GM21825 (cell line): ENCODE data around the gene DOP1B.
"Not testable (repeated sequence)": the region's sequence is repeated elsewhere in the genome, so short reads cannot be mapped to it uniquely, and the experiment has no call there.

ENCODE experiments used
- ATAC-seq: cut with Tn5 transposase; IDR thresholded peaks from one replicate; pipeline ENCODE4 v1.9.1; 2021; ENCODE audit warnings: mild to moderate bottlenecking, moderate library complexity; ENCODE audit not compliant: unreplicated experiment

DOP1B gene

GRCh38 chr21:36170823-36171222 is 14.2 kb downstream of the DOP1B start:
- no peak for ATAC-seq

GRCh38 chr21:36171336-36171735 is 14.7 kb downstream of the DOP1B start:
- no peak for ATAC-seq

- no peak for ATAC-seq
Measured at GRCh38 chr21:36171741-36172331, 15.2 kb downstream of the DOP1B start.

- no peak for ATAC-seq
Measured at GRCh38 chr21:36174780-36175179, 18.2 kb downstream of the DOP1B start.

- ATAC-seq, result no peak
Measured at GRCh38 chr21:36175771-36176565, 19.3 kb downstream of the DOP1B start.

- ATAC-seq, result no peak
Measured at GRCh38 chr21:36178349-36178748, 21.7 kb downstream of the DOP1B start.

- ATAC-seq, result no peak
Measured at GRCh38 chr21:36179145-36179544, 22.5 kb downstream of the DOP1B start.

- no peak for ATAC-seq
Measured at GRCh38 chr21:36180963-36181362, 24.3 kb downstream of the DOP1B start.

- ATAC-seq, result no peak
Measured at GRCh38 chr21:36183144-36183795, 26.6 kb downstream of the DOP1B start.

- no peak for ATAC-seq
Measured at GRCh38 chr21:36184545-36184944, 27.9 kb downstream of the DOP1B start.

- ATAC-seq, result no peak
Measured at GRCh38 chr21:36185523-36185922, 28.9 kb downstream of the DOP1B start.

GRCh38 chr21:36186081-36186480 is 29.5 kb downstream of the DOP1B start:
- ATAC-seq, result no peak

GRCh38 chr21:36186506-36187399 is 30.1 kb downstream of the DOP1B start:
- no peak for ATAC-seq

- no peak for ATAC-seq
Measured at GRCh38 chr21:36188081-36188681, 31.6 kb downstream of the DOP1B start.

- no peak for ATAC-seq
Measured at GRCh38 chr21:36188937-36189336, 32.3 kb downstream of the DOP1B start.

GRCh38 chr21:36190736-36191135 is 34.1 kb downstream of the DOP1B start:
- no peak for ATAC-seq

GRCh38 chr21:36193200-36193599 is 36.6 kb downstream of the DOP1B start:
- ATAC-seq, result no peak

GRCh38 chr21:36194024-36194423 is 37.4 kb downstream of the DOP1B start:
- no peak for ATAC-seq

- ATAC-seq, result no peak
Measured at GRCh38 chr21:36195613-36196012, 39.0 kb downstream of the DOP1B start.

GRCh38 chr21:36199021-36199420 is 42.4 kb downstream of the DOP1B start:
- no peak for ATAC-seq

GRCh38 chr21:36199575-36199974 is 43.0 kb downstream of the DOP1B start:
- not testable (repeated sequence) for ATAC-seq
